ENCODE data around the gene DCUN1D2. TPM values are rescaled to one million over a fixed set of nuclear protein-coding genes. Genes with fewer than 3 reads are reported as not detected.
"Not testable (repeated sequence)": the region's sequence is repeated elsewhere in the genome, so short reads cannot be mapped to it uniquely, and the experiment has no call there.

Gene DCUN1D2
- polyA plus RNA-seq (2013, experiment 1 of 2; ENCODE audit: insufficient read length) = 9.1 TPM
- 11.4 TPM for polyA plus RNA-seq (2013, experiment 2 of 2; ENCODE audit: insufficient read length)

- peak; percentile 97 for DNase-seq
These were observed at the start of gene DCUN1D2 for GRCh38 chr13:113490496-113491417. Gene DCUN1D2, minus strand, starts transcription at chr13:113490711. Its CDS starts 42 bp downstream, at chr13:113490669.

- peak; percentile 40 for DNase-seq
These were observed 49.3 kb upstream of the DCUN1D2 start for GRCh38 chr13:113539822-113540221.

- DNase-seq = no peak
These were observed 48.7 kb upstream of the DCUN1D2 start for GRCh38 chr13:113539176-113539575.

GRCh38 chr13:113538689-113539058 is 48.2 kb upstream of the DCUN1D2 start:
- no peak for DNase-seq

GRCh38 chr13:113537909-113538688 is 47.6 kb upstream of the DCUN1D2 start:
- DNase-seq = no peak

- no peak for DNase-seq
These were observed 46.7 kb upstream of the DCUN1D2 start for GRCh38 chr13:113537205-113537604.

- no peak for DNase-seq
These were observed 46.1 kb upstream of the DCUN1D2 start for GRCh38 chr13:113536461-113537110.

DNA sequence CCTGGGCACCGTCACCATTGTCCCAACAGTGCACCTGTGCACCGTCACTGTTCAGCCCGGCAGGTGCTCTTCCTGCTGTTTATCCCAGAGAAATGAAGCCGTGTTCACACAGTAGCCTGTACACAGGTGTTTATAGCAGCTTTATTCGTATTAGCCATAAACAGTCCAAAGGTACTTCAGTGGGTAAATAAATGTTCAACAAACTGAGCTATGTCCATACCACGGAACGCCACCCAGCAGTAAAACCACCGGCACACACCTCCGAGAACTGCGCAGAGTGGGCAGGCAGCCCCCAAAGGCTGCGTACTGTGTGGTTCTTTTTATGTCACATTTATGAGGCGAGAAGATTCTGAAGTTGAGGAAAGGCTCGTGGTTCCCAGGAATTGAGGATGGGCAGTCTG is 44.9 kb upstream of the DCUN1D2 start:
- no peak for DNase-seq

DNA sequence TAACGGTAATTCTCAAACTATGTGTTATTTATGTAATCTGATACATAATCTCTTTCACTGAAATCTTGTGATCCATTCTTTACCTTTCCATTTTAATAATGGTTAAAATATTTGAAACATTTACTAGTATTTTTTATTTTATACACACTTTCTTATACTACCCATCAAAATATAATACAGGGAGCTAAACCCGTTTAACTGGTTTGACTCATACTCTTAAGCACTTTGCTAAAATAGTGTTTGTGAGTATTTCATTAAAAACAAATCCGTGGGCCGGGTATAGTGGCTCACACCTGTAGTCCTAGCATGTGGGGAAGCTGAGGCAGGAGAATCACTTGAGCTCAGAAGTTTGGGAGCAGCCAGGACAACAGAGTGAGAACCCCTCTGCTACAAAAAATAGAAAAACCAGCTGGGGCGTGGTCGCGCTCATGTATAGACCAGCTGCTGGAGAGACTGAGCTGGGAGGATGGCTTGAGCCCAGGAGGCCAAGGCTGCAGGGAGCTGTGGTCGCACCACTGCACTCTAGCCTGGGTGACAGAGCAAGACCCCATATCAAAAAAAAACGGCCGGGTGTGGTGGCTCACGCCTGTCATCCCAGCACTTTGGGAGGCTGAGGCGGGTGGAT is 43.8 kb upstream of the DCUN1D2 start:
- DNase-seq = no peak

DNA sequence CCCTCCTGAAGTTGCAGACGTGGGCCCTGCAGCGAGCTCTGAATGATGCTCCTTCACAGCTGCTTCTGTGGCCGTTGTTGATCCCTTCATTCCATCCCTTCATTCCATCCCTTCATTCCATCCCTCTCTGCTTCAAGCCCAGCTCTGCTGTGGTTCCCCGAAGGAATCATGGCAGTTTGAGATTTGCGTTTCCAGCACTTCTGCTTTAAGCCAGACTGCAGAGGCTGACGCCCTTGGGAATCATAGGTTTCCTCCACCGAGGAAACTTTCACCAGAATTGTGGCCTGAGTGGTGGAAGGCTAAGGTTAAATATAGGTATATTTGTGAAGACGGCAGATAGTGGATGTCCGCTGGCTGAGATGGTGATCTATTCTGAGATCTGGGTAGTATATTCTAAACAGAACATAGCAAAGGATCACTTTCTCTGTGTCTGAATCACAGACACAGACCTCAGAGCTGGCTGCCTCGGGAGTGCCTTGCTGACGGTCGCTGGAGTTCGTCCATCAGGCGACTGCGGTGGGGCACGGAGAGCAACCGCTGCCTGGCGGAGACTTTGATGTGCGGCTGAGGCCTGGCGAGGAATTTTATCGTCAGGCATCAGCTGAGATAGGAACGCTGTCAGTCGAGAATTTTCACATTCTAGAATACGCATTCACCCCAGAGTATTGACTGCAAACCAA is 42.8 kb upstream of the DCUN1D2 start:
- peak; percentile 28 for DNase-seq

- peak; percentile 66 for DNase-seq
These were observed 41.8 kb upstream of the DCUN1D2 start for GRCh38 chr13:113532156-113532806.

DNA sequence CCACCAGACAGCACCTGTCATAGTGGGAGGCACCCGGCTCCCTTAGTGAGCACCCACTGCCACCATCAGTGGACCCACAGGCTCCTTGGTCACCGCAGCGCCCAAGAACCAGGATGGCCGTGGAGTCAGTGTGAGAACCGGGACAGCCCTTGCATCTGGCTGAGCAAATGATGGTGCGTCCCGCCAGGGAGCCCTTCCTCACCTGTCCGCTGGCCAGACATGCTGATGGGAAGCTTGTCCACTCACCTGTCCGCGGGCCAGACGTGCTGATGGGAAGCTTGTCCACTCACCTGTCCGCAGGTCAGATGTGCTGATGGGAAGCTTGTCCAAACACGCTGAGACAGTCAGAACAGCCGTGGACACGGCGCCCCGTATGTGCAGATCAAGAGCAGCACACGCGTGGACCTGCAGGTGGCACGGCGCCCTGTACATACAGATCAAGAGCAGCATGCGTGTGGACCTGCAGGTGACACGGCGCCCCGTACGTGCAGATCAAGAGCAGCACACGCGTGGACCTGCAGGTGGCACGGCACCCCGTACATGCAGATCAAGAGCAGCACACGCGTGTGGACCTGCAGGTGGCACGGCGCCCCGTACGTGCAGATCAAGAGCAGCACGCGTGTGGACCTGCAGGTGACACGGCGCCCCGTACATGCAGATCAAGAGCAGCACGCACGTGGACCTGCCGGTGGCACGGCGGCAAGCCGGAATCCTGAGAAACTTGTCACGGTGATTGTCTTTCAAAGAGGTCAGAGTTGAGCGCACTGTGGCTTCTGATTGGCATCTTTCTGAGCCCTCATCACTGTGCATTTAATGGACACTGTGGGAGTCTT is 40.7 kb upstream of the DCUN1D2 start:
- no peak for DNase-seq

DNA sequence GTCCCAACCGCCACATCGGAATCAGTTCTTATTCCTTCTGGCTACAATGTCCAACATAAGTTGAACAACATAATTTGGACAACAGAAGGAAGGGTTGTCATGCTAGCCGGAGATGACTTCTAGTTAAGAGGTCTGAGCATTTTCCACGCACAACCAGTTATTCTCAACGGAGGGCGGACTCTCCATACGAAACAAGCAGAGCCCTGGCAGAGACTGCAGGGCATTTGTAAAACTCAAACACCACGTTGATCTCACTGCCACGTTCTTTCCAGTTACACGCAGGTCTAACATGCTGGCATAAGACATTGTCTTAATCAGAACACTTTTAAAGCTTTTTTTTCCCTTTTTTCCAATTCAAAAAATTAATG is 38.3 kb upstream of the DCUN1D2 start:
- DNase-seq = no peak

DNA sequence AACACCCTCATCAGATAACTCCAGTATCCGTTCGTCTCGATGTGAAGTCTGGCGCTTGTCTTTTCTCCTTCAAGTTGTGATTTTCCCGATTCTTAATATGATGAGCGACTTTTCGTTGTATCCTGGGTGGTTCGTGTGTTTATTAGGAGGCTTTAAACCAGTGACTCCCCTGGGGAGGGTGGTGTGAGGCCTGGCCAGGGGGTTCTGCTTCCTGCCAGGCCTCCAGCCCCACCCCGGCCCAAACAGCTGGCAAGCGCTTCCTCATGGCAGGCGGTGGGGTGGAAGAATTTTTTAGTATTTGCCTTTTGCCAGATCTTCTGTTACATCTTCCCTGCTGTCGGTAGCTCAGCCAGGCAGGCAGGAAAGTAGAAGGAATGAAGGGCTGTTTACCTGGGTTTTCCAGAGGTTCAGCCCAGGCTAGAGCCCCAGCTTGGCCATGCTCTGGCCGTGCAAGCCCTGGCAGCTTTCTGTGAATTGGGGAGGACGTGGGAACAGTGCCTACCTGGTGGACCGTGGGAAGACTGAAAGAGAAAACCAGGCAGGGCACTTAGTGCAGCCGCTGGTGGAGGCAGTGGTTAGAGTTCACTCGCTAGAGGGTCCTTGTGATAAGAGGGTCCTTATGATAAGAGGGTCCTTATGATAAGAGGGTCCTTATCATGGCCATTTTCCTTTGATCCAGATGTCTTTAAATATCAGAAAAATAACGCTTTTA is 37.7 kb upstream of the DCUN1D2 start:
- DNase-seq = no peak

GRCh38 chr13:113527272-113527958 is 36.9 kb upstream of the DCUN1D2 start:
- DNase-seq = no peak

DNA sequence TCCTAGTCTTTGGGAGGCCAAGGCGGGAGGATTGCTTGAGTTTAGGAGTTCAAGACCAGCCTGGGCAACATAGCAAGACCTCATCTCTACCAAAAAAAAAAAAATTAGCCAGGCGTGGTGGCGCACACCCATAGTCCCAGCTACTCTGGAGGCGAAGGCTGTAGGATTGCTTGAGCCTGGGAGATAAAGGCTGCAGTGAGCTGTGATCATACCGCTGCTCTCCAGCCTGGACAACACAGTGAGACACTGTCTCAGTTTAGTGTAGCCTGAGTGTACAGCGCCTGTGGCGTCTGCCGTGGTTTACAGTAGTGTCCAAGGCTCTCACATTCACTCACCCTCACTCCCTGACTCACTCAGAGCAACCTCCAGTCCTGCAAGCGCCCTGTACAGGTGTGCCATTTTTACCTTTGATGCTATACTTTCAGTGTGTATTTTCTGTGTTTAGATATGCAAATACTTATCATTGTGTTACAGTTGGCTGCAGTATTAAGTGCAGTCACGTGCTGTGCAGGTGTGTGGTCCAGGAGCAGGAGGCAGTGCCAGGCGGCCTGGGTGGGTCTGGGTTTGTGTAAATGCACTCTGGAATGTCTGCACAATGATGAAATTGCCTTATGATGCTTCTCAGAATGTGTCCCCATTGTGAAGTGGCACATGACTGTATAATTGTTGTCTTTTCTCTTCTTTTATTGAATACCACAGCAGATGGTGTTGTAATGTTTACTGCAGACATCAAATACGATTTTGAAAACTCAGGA is 36.1 kb upstream of the DCUN1D2 start:
- no peak for DNase-seq

GRCh38 chr13:113522438-113522837 is 31.9 kb upstream of the DCUN1D2 start:
- DNase-seq = not testable (repeated sequence)

DNA sequence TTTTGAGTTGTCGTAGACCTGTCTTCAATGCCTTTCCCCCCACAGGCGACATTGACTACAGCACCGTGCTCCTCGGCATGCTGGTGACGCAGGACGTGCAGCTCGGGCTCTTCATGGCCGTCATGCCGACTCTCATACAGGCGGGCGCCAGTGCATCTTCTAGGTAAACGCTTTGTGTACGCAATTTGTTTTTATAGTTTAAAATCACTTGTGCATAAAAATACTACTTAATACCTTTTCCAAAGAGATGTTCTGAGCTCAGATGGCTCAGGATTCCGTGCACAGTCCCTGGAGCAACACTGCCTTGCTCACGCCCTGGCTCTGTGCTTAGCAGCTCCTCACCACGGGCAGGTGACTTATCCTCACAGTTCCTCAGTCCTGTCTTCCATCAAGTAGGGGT is 30.1 kb upstream of the DCUN1D2 start:
- DNase-seq = no peak

Data from fibroblast of skin of abdomen (primary cell).